Left cardiac atrium (tissue), 4 donors: ENCODE data around the gene GPRC5A. TPM values are rescaled to one million over a fixed set of nuclear protein-coding genes. Genes with fewer than 3 reads are reported as not detected.

Experiments
- ATAC-seq, 2 donors: fragments of 200-7000 bp; cut with Tn5 transposase; one replicate each; pipeline ENCODE4 v1.9.1; 2020; ENCODE audit warnings: mild to moderate bottlenecking in 2 of 2, moderate library complexity in 2 of 2
- DNase-seq: peaks from one replicate; pipeline ENCODE4 v3.0.0-alpha.2; 2020
- intact Hi-C, 2 donors: fragments of 100-400 bp; cut with DNase I; formaldehyde crosslinking; loops; one replicate each; pipeline versions ENCODE4 v1.14.1 to v1.15.1; 2022 to 2023
- total RNA-seq, 2 donors: library from RNA; stranded (reverse); fragmentation: NEBNext Ultra II Directional; extraction: Animal tissue kit (Norgen Biotek cat#: 25700); gene quantifications; one replicate each; pipeline ENCODE4 v1.2.1, GENCODE V29; 2021
- donor health status: DM: no; HTN: yes; CAD: no.
- donor health status: DM: no; HTN: yes; CAD: no; lungs with severe emphysema.
- donor health status: DM: yes; HTN: yes; CAD: no.
- donor health status: Dilated cardiomyopathy.

The GPRC5A gene
- total RNA-seq, 2 donors from 2014 or later = 2.6 to 5.6 TPM

GRCh38 chr12:12882288-12882687 is 9.1 kb upstream of the GPRC5A start:
- ATAC-seq (no peak), DNase-seq (no peak)
- intact Hi-C loops = no loop called here

GRCh38 chr12:12883369-12884001 is 7.9 kb upstream of the GPRC5A start:
- ATAC-seq (peak in 1 of 2 donors; percentile 57), DNase-seq (no peak)
- intact Hi-C loops = no loop called here

- DNase-seq (no peak), ATAC-seq (no peak)
- intact Hi-C loops = no loop called here
Measured at GRCh38 chr12:12885096-12885792, 6.1 kb upstream of the GPRC5A start.

GRCh38 chr12:12887471-12887870 is 3.9 kb upstream of the GPRC5A start:
- ATAC-seq (no peak), DNase-seq (no peak)
- intact Hi-C loops = no loop called here

GRCh38 chr12:12889701-12890100 is 1.7 kb upstream of the GPRC5A start:
- ATAC-seq (no peak), DNase-seq (no peak)
- intact Hi-C loops = no loop called here

- ATAC-seq = peak; percentile 45 to 62
- intact Hi-C loops = no loop called here
- no peak for DNase-seq
Measured at GRCh38 chr12:12890543-12891079, 751 bp upstream of the GPRC5A start.

GRCh38 chr12:12891881-12892355 is 556 bp downstream of the GPRC5A start:
- no peak for ATAC-seq
- DNase-seq = no peak
- intact Hi-C loops = no loop called here

GRCh38 chr12:12892681-12893141 is 1.3 kb downstream of the GPRC5A start:
- intact Hi-C loops = no loop called here
- ATAC-seq = no peak
- DNase-seq = no peak

- intact Hi-C loops = no loop called here
- ATAC-seq (no peak), DNase-seq (no peak)
Measured at GRCh38 chr12:12893438-12893837, 2.1 kb downstream of the GPRC5A start.

GRCh38 chr12:12896260-12896659 is 4.9 kb downstream of the GPRC5A start:
- ATAC-seq (peak in 1 of 2 donors; percentile 18), DNase-seq (no peak)
- intact Hi-C loops = no loop called here

GRCh38 chr12:12897302-12897701 is 5.9 kb downstream of the GPRC5A start:
- DNase-seq (no peak), ATAC-seq (no peak)
- intact Hi-C loops = no loop called here

GRCh38 chr12:12898136-12898717 is 6.9 kb downstream of the GPRC5A start:
- intact Hi-C loops = no loop called here
- ATAC-seq (no peak), DNase-seq (no peak)

GRCh38 chr12:12898911-12899511 is 7.6 kb downstream of the GPRC5A start:
- ATAC-seq (no peak), DNase-seq (no peak)
- intact Hi-C loops = no loop called here

- intact Hi-C loops = no loop called here
- peak; percentile 40 for DNase-seq
- peak in 1 of 2 donors; percentile 37 for ATAC-seq
Measured at GRCh38 chr12:12899530-12900380, 8.4 kb downstream of the GPRC5A start.

- no peak for ATAC-seq
- intact Hi-C loops = no loop called here
- no peak for DNase-seq
Measured at GRCh38 chr12:12900786-12901157, 9.4 kb downstream of the GPRC5A start.

GRCh38 chr12:12901158-12901791 is 9.9 kb downstream of the GPRC5A start:
- intact Hi-C loops = no loop called here
- peak; percentile 60 to 90 for ATAC-seq
- peak; percentile 45 for DNase-seq

- DNase-seq = no peak
- intact Hi-C loops = no loop called here
- peak; percentile 12 to 55 for ATAC-seq
Measured at GRCh38 chr12:12902036-12902435, 10.7 kb downstream of the GPRC5A start.
